GM21786 (cell line): Measurements from ENCODE around the gene VWA5B1.

Experiments
- ATAC-seq: cut with Tn5 transposase; IDR thresholded peaks from one replicate; pipeline ENCODE4 v1.9.1; 2021; ENCODE audit not compliant: unreplicated experiment

The VWA5B1 gene

DNA sequence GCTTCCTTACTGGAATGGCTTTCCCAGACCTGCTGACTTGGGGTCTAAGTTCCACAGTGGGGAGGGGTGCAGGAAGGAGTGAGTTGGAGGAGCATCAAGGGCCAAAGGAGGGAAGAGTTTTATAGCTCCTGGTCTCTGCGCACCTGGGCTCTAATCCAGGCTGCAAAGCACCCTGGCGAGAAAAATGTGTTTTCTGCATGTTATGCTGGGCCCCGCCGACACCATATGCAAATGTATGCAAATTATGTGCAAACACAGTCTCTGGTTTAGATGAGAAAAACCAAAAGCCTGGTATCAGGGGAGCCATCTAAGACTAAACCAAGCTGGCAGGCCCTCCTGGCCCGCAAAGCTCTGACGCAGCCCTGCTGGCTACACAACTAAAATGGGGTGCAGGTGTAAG lies 95.0 kb downstream of the VWA5B1 start:
- ATAC-seq, result no peak

DNA sequence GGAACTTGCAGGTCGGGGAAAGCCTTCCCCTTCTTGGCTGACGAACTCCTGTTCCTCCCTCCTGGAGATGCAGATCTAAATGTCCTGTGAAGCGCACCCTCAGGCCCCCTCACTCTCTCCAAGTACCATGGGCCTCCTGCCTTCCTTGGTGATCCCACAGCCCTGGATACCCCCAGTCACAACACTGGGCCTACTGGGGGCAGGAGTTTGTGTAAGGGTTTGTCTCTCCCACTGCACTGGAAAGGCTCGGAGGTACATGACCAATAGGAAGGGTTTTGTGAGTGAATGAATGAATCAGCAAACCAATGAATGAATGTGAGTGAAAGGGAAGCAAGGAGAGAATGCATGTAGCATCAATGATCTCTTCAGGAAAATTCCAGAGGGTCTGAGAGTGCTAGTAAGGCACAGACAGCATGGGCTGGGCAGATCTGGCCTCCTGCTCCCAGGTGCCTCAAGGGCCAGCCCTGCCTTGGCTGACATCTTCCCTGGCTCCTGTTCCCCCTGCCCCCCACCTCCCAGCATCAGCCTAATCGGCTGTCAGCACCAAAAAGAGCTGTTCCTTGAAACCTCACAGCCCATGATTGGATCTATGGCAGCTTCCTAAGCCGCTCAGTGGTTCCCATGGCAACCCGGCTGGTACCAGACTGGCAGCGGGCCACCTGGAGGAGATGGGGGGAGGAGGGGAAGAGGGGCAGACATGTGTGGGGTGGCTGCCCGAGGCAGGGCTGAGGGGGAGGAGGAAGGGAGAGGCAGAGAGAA lies 95.8 kb downstream of the VWA5B1 start:
- ATAC-seq, result no peak

DNA sequence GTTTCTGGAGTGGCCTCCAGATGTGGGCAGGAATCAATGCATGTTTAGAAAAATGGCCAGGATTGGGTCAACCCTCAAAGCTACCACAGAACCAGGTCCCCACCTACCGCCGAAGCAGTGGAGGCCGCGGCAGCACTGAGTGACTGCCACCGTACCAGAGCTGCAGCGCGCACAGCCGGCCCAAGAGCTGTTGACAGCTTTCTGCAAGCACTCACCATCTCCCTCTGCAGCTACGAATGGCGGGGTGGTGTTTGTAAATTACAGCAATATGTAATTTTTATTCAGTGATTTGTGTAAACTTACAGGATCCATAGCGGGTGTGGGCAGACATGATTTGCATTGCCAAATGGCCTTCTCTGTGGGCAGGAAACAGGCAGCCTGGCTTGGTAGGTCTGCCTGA lies 98.9 kb downstream of the VWA5B1 start:
- no peak for ATAC-seq

DNA sequence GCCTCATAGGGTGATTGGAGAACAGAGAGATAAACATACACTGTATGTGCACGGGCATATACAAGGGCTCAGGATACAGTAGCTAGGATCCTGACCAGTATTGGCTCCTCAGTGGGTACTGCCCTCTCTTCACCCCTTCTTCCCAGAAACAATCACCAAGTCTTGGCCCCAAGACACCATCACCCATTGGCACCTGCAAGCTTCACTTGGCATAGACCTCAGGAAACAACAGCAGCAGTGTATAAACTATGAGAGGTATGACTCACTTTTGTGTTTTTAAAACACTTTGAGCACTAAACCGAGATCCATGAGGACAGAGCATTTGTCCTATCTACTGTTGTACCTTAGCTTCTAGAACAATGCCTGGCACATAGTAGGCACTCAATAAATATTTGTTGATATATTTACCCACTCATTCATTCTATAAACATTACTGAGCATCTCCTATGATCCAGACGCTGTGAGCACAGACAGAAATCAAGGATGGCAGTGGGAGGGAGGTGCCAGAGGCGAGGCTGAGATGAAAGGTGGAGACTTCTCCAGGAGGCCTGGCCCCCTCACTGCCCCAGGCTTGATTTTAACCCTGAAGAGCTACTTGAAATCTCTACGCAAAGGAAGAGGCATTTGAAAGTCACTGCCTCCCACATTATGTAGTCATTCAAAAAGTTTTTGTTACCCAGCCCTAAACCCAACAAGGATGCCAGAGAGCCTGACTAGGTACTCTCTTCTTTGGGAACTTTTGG lies 100.1 kb downstream of the VWA5B1 start:
- no peak for ATAC-seq

DNA sequence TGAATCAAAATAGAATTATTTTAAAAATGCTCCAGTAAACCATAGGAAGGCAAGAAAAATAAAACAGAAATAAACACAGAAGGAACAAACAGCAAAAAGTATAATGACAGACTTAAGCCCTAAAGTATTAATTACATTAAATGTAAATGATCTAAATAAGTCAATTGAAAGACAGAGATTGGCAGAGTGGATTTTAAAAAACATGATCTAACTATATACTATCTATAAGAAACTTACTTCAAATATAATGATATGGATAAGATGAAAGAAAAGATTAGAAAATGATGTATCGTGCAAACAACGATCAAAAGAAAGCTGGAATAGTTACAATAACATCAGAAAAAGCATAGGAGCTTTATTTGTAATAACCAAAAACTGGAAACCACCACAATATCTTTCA lies 104.6 kb downstream of the VWA5B1 start:
- ATAC-seq, result no peak

DNA sequence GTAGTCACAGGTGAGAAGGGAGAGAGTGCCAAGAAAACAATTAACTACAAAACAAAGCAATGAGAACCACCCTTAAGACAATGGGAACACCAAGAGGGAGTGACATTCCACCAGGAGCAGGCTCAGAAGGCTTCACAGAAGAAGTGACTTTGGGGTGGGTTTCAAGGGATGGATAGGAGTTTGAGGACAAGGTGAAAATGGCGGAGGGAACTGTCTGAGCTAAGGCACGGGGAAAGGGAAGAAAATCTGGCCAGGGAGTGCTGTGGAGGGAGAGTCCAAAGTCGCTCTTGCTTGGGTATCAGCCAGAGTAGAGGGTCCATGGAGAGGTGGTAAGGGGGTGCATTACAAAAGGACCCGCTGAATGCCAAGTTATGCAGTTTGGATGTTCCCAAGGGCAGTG lies 108.1 kb downstream of the VWA5B1 start:
- no peak for ATAC-seq

DNA sequence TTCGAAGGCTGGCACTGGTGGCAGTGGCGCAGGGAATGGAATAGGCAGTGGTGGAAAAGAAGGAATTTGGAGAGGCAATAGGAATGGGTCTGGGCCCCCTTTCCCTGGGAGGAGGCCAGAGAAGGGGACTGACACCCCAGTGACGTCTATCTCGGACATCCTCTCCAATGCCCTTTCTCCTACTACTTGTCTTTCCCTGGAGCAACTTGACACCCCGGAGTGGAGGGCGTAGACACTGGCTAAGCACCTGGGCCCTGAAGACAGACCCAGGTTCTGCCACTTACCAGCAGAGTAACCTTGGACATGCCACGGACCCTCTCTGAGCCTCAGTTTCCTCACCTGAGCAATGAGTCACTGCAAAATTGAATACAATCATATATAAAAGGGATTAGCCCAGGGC lies 108.5 kb downstream of the VWA5B1 start:
- no peak for ATAC-seq

DNA sequence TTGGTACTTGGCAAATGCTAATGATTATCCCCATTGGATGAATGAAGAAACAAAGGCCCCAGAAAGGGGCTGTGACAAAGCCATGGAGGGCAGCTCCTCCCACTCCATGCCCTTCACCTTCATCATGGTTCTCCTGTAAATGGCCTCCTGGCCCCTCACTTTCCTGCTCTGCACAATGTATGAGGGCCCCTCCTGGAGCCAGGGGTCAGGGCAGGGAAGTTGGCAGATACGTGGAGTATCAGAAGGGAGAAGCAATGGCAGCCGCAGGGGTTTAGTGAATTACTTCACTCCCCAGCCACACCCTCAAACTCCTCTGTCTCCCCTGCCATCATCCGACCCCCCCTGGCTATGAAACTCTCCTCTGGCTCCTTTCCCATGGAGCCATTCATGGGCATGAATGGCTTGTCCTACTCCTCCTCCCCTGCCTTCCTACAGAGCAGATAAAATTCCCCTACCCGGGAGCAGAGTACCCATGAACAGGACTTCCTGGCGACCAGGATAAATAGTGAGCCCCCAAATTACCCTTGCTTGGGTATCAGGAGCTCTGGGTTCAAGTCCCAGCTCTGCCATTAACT lies 109.0 kb downstream of the VWA5B1 start:
- ATAC-seq, result no peak

DNA sequence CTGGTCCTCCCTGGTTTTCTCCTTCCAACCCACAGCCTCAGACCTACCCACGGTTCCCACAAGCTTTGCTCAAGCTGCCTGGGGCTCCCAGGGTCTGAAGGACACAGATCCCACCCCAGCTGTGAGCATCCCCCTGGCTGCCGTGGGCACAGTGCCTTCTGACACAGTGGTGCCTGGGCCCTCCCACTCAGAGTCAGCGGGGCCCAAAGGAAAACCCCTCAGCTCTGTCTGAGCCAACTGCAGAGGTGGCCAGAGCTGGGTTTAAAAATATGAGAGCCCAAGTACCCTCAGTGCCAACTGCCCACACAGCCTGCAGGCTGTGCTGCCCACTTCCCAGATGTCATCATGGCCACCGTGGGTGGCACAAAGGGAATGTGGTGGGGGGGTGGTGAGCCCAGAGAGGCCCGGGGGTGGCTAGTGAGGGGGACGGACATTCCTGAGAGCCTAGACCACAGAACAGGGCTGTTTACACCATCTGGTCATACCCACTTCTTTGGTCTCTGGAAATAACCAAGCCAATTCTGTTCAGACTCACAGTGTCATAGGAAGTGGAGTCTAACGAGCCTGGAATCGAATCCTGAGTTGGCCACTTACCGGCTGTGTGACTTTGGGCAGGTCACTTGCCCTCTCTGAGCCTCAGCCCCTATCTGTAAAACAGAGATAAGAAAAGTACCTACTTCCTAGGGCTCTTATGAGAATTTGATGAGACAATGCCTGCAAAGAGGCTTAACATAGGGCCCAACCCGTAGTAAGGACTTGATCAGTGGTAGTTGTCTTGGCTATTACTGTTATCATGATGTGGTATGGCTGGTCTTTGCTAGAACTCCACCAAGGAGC lies 109.9 kb downstream of the VWA5B1 start:
- no peak for ATAC-seq

DNA sequence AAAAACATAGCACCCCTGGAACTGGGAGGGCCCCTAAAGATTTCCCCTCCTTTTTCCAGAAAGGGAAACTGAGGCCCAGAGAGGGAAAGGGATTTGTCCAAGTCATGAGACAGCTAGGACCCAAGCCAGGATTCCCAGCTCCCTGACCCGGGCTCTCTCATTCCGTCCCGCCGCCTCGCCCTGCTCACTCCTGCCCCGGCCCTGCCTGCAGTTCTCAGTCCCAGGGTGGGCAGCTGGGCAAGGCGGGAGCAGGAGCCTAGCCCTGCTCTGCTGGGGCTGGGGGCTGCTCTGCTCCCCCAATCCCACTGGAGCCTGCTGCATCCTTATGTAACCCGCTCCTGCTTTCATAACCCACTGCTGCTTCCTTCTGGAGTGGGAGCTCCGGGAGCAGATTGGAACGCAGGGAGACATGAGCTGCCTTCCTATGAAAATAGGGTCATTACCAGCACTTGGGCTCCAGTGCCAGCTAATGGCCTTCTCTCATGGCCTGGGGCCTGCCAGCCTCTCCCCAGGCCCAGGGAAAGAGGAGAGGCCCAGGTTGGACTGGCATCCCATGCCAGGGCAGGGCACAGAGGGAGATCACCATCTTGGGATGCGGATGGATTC lies 110.8 kb downstream of the VWA5B1 start:
- ATAC-seq, result no peak

DNA sequence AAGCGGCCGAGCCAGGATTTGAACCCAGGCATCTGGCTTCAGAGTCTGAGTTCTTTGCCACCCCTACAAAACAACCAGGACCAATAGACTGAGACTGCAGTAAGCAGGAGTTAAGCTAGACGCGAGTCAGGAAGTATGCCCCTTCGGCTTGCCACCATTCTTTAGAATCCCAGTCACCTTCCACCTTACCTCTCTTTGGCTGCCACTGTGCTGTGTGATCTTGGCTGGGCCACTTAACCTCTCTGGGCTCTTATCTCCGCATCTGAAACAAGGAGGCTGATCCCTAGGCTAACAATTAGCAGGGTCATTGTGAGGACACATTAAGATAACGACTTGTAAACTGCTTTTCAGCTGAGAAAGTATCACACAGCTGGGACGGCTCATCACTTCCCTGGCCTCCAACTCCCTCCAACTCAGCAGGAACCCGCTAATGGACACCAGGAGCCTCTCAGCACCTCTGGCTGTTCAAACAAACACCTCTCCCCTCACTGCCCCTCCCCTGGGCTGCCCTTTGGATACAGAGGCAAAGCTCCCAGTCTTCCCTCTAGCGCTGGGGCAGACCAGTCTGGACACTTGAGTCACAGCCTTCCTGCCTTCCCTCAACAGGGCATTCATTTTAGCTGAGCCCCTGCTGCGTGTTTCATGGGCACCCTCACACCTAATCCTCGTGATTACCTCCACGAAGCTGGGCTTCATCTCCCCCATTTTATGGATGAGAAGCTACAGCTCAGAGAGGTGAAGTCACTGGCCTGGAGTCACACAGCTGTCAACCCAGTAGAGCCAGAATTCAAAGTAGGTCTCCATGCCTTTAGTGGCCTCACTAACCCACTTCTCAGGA lies 112.1 kb downstream of the VWA5B1 start:
- no peak for ATAC-seq

DNA sequence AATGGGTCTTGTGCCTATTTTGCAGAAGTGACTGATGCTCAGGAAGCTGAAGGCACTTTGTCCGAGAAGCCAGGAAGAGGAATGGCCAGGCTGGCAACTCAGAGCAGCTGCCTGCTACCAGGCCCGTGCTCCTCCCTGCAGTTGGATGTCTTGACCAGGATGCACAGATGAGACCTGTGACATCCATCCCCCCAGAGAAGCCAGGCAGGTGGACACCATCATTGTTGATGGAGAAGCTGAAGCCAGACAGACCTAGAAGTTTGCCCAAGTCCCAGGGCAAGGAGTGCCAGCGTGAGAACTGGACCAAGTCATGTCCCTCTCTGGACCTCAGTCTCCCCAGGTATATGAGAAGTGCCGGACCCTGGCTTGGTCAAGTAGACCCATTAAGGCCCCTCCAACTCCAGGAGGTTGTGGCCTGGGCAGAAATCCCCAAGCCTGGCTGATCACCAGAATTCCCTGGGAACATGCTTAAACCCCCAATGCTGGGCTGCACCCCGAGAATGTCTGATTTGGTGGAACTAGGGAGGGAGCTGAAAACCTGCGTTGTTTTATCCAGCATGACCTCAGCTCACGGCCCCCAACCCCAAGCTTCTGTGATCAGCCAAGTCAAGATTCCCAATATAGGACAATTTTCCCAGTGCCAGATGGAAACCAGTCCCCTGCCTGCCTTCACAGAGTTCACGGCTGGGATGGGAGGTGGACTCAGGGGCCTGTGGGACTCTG lies 112.9 kb downstream of the VWA5B1 start:
- no peak for ATAC-seq

DNA sequence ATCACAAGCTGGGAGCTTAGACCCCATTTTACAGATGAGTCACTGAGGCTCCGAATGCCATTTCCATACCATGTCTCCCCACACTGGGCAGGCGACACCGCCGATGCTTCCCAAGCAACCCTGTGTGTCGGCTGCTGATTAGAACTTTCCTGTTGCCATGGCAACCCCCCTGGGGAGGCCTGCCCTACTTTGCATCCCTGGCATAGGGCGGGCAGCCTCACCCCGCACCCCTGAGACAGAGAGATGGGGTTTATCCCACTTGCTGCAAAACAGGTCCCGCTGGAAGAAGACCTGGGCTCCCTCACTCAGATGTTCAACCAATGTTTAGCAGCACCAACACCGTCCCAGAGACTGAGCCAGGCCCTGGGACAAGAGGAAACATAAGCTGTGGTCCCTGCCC lies 113.8 kb downstream of the VWA5B1 start:
- no peak for ATAC-seq
